Erythroblast (primary cell): ENCODE measurements around the gene PAFAH2.
A peak's percentile ranks its signal among the peaks of the same experiment; 100 is the strongest.

Experiments used
- DNase-seq, 2 experiments: peaks; one replicate each; lab custom pipeline; 2025; lab: John Stamatoyannopoulos, UW
- GATA1 ChIP-seq: IDR thresholded peaks from 2 replicates; pipeline ENCODE4 v1.6.1; 2011; ENCODE audit warnings: low read depth, mild to moderate bottlenecking, control low read depth, low read length, moderate library complexity
- POLR2A ChIP-seq: IDR thresholded peaks from 2 replicates; pipeline ENCODE4 v1.6.1; 2011; ENCODE audit warnings: mild to moderate bottlenecking, low read length

PAFAH2 gene

DNA sequence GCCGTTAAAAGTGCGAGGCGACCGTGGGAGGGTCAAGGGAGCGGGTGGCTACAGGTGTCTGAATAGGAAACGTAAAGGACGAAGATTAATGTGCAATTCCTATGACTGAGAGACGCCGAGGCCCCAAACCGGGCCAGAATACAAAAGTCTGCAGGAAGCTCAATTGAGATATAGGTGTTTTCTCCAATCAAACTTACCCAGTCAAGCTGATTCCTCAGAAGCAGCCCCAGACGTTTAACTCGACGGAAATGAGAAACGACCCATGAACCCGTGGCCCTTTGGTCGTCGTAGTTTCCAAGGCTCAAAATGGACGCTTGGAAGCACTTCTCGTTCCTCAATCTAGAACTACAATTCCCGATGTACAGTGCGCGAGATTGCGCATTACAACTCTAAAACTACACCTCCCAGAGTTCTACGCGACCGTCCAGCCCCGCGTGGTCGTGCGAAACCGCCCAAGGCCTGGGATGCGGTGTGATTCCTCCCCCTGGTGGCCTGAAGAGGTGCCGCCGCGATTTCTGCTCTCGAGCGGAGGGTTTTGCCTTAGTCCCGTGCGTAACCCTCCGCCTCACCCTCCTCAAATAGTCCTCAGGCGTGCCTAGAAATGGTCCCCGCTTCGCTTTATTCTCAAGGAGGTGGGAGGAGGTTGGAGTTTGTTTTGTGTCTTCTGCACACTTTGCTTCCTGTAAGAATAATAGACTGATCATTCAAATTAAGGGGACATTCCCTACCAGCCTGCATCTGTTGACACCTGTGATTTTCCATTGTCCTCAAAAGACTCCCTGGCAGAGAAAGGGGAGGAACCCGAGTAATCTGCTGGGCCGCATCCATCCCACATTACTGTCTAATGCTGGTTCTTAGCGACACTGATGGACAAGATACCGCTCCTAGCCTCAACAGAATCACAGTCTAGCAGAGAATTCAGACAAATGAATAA is at the start of gene PAFAH2:
PAFAH2 (minus strand) TSS at position 236 of the 934 bp plus-strand sequence. CDS start 7,247 bp downstream, outside the sequence.
- TF ChIP-seq GATA1 = no peak
- TF ChIP-seq POLR2A = peak; percentile 50
- DNase-seq = peak; percentile 100

DNA sequence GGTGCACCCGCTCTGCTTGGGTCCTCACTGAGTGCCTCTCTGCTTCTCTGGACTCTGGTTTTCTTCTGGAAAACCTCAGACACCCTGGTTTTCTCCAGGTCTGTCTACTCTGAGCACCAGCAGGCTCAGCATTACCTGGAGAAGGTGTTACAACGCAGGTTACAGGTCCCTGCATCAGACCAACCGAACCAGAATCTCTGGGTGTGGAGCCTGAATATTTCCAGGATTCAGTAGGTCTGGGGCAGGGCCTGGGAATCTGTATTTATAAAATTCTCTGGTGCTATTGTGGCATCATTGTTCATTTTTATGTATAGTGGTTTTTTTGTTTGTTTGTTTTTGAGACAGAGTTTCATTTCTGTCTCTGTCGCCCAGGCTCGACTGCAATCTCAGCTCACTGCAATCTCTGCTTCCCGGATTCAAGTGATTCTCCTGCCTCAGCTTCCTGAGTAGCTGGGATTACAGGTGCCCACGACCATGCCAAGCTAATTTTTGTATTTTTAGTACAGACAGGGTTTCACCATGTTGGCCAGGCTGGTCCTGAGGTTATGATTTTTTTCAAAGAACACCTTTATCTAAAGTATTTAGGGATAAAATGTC is 49.5 kb upstream of the PAFAH2 start:
- no peak for DNase-seq
- TF ChIP-seq POLR2A (no peak), GATA1 (no peak)

DNA sequence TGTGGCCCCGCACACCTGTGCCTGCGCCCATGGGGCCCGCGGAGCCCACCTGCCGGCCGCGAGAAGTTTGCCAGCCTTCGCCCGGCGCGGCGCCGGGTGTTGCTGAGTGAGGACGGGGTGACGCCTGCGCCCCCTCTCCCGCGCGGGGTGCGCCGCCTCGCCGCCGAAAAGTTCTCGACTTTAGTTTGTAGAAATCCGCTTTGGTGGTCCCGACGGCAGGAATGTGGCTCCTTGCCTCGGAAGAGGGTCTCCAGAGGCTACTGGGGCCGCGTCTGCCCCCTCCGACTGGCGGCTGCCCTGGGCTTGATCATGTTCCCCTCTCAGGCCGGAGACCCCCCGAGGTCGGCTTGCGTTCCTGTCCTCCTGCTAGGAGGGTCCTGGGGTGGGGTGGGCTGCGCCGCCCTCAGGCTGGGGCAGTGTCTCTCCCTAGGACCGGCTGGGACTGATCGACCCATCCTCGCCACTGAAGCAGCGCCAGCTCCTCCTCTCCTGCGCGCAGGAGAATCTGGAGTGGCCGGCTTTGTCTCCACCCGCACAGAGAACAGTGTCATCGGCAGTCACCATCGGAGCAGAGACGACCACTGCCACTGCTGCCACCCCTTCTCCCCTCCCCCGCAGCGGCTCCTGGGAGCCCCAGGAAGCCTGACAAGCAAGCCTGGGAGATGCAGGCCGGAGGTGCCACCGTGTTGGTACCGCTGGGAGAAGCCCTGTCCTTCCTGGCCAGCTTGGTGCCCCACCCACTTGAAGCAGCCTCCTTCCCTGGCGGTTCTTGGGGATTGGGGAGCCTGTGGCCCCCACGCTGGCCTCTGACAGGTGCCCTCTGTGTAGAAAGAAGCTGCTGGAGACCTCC is 48.6 kb upstream of the PAFAH2 start:
- DNase-seq = no peak
- no peak for TF ChIP-seq POLR2A

GRCh38 chr1:26045722-26046245 is 47.9 kb upstream of the PAFAH2 start, which contains the start of gene SLC30A2:
SLC30A2 (minus strand) TSS chr1:26046118; CDS start chr1:26045896, 222 bp downstream.
- peak in 1 of 2 experiments; percentile 26 for DNase-seq
- TF ChIP-seq POLR2A (no peak), GATA1 (no peak)

GRCh38 chr1:26044971-26045721 is 47.3 kb upstream of the PAFAH2 start:
- TF ChIP-seq POLR2A (no peak), GATA1 (no peak)
- peak in 1 of 2 experiments; percentile 26 for DNase-seq

DNA sequence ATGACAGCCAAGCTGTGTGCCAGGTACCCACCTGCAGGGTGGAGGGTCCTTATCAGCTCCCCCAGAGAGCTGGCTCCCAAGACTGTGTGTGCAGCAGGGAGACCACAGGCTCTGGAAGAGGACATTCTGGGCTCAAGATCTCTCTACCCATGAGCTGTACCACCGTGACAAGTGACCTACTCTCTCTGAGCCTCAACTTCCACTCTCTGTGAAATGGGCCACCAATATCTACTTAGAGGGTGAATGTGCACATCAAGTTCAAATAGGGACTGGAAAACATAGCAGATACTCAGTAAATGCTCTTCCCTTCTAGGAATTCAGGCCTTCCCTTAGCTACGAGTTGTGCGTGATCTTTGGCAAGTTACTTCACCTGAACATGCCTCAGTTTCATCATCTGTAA is 46.6 kb upstream of the PAFAH2 start:
- no peak for DNase-seq
- no peak for TF ChIP-seq POLR2A

DNA sequence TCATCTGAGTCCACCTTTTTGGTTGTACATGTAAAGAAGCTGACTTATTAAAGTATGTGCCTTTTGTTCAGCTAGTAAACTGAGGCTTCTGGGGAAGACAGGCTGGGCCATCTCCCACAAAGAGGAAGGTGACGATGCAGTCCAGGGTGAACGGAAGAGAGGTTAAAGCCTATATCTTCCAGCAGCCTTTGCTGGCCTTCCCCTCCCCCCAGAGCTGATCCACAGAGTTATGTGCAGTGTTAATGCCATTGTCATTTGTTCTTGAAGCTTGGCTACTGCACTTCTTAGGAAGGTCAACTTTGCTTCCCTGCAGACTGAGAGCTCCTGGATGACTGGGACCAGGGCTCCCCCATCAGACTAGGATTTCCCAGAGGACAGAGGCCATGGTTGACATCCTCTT is 45.9 kb upstream of the PAFAH2 start:
- DNase-seq = no peak
- TF ChIP-seq POLR2A = no peak
- TF ChIP-seq GATA1 = no peak

DNA sequence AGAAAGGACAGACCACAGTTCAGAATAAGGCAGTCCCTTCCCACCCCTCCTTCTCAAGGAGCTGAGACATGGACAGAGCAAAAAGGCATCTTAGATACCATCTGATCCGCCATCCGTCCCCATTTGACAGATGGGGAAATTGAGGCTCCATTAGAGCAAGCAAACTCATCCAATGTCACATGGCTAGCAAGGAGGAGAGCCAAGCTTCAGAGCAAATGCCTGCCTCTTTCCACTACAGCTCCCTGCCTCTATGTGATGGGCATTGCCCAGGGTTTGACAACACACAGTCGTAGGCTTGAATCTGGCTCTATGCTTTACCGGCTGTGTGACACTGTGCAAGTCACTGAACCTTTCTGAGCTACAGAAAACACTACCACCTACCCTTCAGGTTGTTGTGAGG is 44.1 kb upstream of the PAFAH2 start:
- TF ChIP-seq GATA1 (no peak), POLR2A (no peak)
- no peak for DNase-seq

- no peak for TF ChIP-seq POLR2A
Observed at GRCh38 chr1:26041401-26041800, 43.5 kb upstream of the PAFAH2 start.

GRCh38 chr1:26038904-26039303 is 41.0 kb upstream of the PAFAH2 start:
- no peak for DNase-seq

More at GRCh38 chr1:26041401-26041800, 43.5 kb upstream of the PAFAH2 start:
- DNase-seq = no peak

GRCh38 chr1:26038477-26038876 is 40.6 kb upstream of the PAFAH2 start:
- no peak for DNase-seq
- TF ChIP-seq POLR2A (no peak), GATA1 (no peak)

More at GRCh38 chr1:26038904-26039303, 41.0 kb upstream of the PAFAH2 start:
- TF ChIP-seq POLR2A = no peak
- no peak for TF ChIP-seq GATA1

DNA sequence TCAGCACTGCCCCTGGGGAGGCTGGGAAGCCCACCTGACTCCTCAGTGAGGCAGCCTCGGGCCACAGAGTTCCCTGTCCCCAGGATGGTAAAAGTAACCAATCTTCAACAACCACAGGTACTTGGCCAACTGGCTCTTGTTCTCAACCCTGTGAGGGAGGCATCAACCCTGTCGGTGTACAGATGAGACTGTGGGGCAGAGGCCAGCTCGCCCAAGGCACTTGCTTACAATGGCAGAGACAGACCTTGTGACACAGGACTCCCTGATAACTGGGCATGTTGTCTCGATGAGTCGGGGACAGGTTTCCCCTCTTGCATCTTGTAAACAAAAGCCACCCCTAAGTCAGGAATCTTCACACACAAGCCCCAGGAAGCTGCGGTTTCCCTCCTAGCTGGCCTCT is 40.0 kb upstream of the PAFAH2 start:
- DNase-seq = no peak
- no peak for TF ChIP-seq POLR2A
- no peak for TF ChIP-seq GATA1
